Panc1 (cell line): Measurements from ENCODE around the gene LRRK1. TPM values are rescaled to one million over a fixed set of nuclear protein-coding genes. Genes with fewer than 3 reads are reported as not detected.

Experiments used
- ATAC-seq: fragments of 200-7000 bp; cut with Tn5 transposase; 2 replicates; pipeline ENCODE4 v1.9.1; 2020; ENCODE audit warnings: mild to moderate bottlenecking, moderate library complexity
- BruUV-seq: library from RNA; stranded (reverse); fragments of 400-500 nt; replicated peaks from 2 replicates; lab custom pipeline; 2021; lab: Mats Ljungman, UMichigan
- CTCF ChIA-PET: fragments of 300-600 bp; sonication (Branson Sonifier 250); formaldehyde crosslinking; loops from one replicate; lab custom pipeline; 2022; ENCODE audit warnings: antibody characterized with exemption; lab: Charles Lee
- POLR2A ChIA-PET: fragments of 300-600 bp; sonication (Branson Sonifier 250); formaldehyde crosslinking; loops from one replicate; lab custom pipeline; 2022; ENCODE audit warnings: antibody characterized with exemption; lab: Charles Lee
- DNase-seq: peaks from one replicate; pipeline ENCODE4 v3.0.0-alpha.2; 2010; ENCODE audit warnings: low read depth, low spot score
- H3K27ac ChIP-seq: 2 replicates; pipeline ENCODE4 v1.5.1; 2011; ENCODE audit warnings: mild to moderate bottlenecking, low read length, inconsistent platforms
- H3K27me3 ChIP-seq: fragments of 200-500 bp; sonication (Bioruptor generic); 2 replicates; pipeline ENCODE4 v1.6.0; 2014; ENCODE audit warnings: low read length, inconsistent platforms; ENCODE audit not compliant: control insufficient read depth, insufficient read depth
- H3K36me3 ChIP-seq: fragments of 200-500 bp; sonication (Bioruptor generic); 2 replicates; pipeline ENCODE4 v1.5.1; 2014; ENCODE audit warnings: inconsistent platforms, mild to moderate bottlenecking, low read length, moderate library complexity; ENCODE audit not compliant: control insufficient read depth, insufficient read depth
- H3K4me1 ChIP-seq: 2 replicates; pipeline ENCODE4 v1.5.1; 2011; ENCODE audit warnings: inconsistent platforms, mild to moderate bottlenecking, low read length, moderate library complexity; ENCODE audit not compliant: control insufficient read depth, insufficient read depth
- H3K4me3 ChIP-seq, 2 experiments: 2 replicates each; pipeline ENCODE4 v1.5.1; 2011 to 2012; ENCODE audit warnings: low read depth in 2 of 2, low read length in 2 of 2, mild to moderate bottlenecking in 2 of 2, inconsistent platforms in 1 of 2, moderate library complexity in 1 of 2
- H3K9me3 ChIP-seq: fragments of 200-500 bp; sonication (Bioruptor generic); 2 replicates; pipeline ENCODE4 v1.5.1; 2014; ENCODE audit warnings: low read depth, mild to moderate bottlenecking, inconsistent platforms, low read length, moderate library complexity; ENCODE audit not compliant: control insufficient read depth, insufficient read depth
- POLR2AphosphoS5 ChIP-seq: IDR thresholded peaks from 2 replicates; pipeline ENCODE4 v1.6.1; 2012; ENCODE audit warnings: mild to moderate bottlenecking, low read depth, low read length, moderate library complexity
- SIN3A ChIP-seq: IDR thresholded peaks from 2 replicates; pipeline ENCODE4 v1.6.1; 2012; ENCODE audit warnings: low read depth, mild to moderate bottlenecking, low read length, moderate library complexity, borderline replicate concordance; ENCODE audit not compliant: insufficient read depth
- TCF7L2 ChIP-seq: IDR thresholded peaks from 2 replicates; pipeline ENCODE4 v1.6.1; 2011; ENCODE audit warnings: mild to moderate bottlenecking, low read depth, low read length, inconsistent platforms
- in situ Hi-C: cut with HindIII; loops from 2 replicates; pipeline ENCODE4 v1.10.0; 2016; ENCODE audit warnings: low sequenced_read_pairs, low pct_unique_long_range_greater_than_20kb
- intact Hi-C: fragments of 100-400 bp; cut with micrococcal nuclease; formaldehyde crosslinking; loops from one replicate; pipeline ENCODE4 v1.10.0; 2022; ENCODE audit not compliant: unreplicated experiment
- total RNA-seq: library from RNA; stranded (reverse); gene quantifications from one replicate; pipeline ENCODE4 v1.2.1, GENCODE V29; 2021; ENCODE audit not compliant: unreplicated experiment
- TF ChIP-seq, protein P1 (sequence below): fragments of 450-650 bp; IDR thresholded peaks from 2 replicates; pipeline ENCODE4 v1.5.1; 2017; ENCODE audit warnings: mild to moderate bottlenecking
- TF ChIP-seq, protein P2 (sequence below), 2 experiments: IDR thresholded peaks; 2 replicates each; pipeline ENCODE4 v1.6.1; 2011 to 2012; ENCODE audit warnings: low read depth in 2 of 2, control low read depth in 1 of 2, low read length in 1 of 2, mild to moderate bottlenecking in 1 of 2, moderate library complexity in 1 of 2; ENCODE audit not compliant: insufficient read depth in 1 of 2

Gene LRRK1
- total RNA-seq, 1 experiment from 2014 or later: 88.0 TPM

DNA sequence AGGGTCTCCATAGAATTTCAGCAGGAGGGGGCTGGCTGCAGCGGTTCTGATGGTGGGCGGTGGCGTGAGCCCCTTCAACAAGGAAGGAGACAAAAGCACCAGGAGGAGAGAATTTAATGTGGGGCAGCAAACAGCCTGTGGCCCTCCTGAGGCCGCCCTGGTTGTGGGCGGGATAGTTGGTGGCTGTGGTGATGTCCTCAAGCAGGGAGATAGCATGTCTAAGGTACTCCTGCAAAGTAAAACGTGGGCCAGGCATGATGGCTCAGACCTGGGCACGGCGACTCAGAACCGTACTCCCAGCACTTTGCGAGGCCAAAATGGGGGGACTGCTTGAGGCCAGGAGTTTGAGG, 94.0 kb downstream of the LRRK1 start:
- no peak overlapping the region for H3K4me3 ChIP-seq
- H3K36me3 ChIP-seq: peaks cover 13% of the 10 kb centered on the region
- ChIA-PET POLR2A (no interaction called here), CTCF (no interaction called here)
- no TSS peak for BruUV-seq
- in situ Hi-C loops (no loop called here), intact Hi-C loops (no loop called here)
- ATAC-seq (no peak), DNase-seq (no peak)
- H3K27ac ChIP-seq: no peak overlapping the region
- no peaks in the 10 kb centered on the region for H3K27me3 ChIP-seq
- H3K9me3 ChIP-seq: no peaks in the 10 kb centered on the region
- H3K4me1 ChIP-seq: peaks cover under 1% of the 10 kb centered on the region; the same call in 1 of the 2 replicates
- TF ChIP-seq POLR2AphosphoS5 (no peak), SIN3A (no peak), TCF7L2 (no peak)
- TF ChIP-seq, protein P1, sequence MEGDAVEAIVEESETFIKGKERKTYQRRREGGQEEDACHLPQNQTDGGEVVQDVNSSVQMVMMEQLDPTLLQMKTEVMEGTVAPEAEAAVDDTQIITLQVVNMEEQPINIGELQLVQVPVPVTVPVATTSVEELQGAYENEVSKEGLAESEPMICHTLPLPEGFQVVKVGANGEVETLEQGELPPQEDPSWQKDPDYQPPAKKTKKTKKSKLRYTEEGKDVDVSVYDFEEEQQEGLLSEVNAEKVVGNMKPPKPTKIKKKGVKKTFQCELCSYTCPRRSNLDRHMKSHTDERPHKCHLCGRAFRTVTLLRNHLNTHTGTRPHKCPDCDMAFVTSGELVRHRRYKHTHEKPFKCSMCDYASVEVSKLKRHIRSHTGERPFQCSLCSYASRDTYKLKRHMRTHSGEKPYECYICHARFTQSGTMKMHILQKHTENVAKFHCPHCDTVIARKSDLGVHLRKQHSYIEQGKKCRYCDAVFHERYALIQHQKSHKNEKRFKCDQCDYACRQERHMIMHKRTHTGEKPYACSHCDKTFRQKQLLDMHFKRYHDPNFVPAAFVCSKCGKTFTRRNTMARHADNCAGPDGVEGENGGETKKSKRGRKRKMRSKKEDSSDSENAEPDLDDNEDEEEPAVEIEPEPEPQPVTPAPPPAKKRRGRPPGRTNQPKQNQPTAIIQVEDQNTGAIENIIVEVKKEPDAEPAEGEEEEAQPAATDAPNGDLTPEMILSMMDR: no peak
- TF ChIP-seq, protein P2, sequence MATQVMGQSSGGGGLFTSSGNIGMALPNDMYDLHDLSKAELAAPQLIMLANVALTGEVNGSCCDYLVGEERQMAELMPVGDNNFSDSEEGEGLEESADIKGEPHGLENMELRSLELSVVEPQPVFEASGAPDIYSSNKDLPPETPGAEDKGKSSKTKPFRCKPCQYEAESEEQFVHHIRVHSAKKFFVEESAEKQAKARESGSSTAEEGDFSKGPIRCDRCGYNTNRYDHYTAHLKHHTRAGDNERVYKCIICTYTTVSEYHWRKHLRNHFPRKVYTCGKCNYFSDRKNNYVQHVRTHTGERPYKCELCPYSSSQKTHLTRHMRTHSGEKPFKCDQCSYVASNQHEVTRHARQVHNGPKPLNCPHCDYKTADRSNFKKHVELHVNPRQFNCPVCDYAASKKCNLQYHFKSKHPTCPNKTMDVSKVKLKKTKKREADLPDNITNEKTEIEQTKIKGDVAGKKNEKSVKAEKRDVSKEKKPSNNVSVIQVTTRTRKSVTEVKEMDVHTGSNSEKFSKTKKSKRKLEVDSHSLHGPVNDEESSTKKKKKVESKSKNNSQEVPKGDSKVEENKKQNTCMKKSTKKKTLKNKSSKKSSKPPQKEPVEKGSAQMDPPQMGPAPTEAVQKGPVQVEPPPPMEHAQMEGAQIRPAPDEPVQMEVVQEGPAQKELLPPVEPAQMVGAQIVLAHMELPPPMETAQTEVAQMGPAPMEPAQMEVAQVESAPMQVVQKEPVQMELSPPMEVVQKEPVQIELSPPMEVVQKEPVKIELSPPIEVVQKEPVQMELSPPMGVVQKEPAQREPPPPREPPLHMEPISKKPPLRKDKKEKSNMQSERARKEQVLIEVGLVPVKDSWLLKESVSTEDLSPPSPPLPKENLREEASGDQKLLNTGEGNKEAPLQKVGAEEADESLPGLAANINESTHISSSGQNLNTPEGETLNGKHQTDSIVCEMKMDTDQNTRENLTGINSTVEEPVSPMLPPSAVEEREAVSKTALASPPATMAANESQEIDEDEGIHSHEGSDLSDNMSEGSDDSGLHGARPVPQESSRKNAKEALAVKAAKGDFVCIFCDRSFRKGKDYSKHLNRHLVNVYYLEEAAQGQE (IDR thresholded peaks at IDR 0.05; ENCODE audit: insufficient read depth in 1 of 2, low read depth in 2 of 2, low read length in 1 of 2): no peak

DNA sequence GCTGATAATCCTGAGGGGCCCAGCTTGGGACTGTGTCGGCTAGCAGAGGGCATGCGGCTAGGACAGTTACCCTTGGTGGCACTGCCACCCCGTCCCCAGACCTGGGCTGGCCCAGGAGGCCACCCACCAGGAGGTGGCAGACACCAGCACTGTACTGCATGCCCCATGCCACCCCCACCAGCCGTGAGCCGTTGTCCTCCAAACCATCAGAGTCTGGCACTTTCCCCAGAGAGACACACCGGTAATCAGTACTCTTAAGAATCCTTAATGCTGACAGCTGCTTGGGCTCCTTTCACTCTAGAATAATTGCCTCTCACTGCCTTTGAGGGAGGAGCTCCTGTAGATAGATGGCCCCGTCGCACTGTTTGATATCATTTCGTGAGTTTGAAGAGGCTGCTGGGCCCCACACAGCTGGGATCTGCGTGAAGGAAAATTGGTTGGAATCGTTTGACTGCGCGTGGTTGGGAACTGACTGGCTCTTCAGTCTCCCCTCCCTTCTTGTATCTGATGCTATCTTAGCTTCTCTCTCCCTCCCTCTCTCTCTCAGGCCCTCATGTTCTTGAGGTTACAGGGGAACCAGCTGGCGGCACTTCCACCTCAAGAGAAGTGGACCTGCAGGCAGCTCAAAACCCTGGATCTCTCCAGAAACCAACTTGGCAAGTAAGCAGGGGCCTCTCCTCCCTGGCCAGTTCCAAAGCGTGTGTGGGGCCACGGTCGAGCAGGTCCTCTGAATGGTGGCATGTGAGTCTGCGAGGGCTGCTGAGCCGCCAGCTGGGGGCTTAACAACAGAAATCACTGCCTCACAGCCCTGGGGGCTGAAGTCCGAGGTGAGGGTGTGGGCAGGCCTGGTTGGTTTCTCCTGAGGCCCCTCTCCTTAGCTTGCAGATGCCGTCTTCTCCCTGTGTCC, 94.9 kb downstream of the LRRK1 start:
- DNase-seq: no peak
- TF ChIP-seq POLR2AphosphoS5 (no peak), TCF7L2 (no peak), SIN3A (no peak)
- TF ChIP-seq, protein P2 (IDR thresholded peaks at IDR 0.05; ENCODE audit: insufficient read depth in 1 of 2, low read depth in 2 of 2, low read length in 1 of 2): no peak
- TF ChIP-seq, protein P1: no peak
- no TSS peak for BruUV-seq
- ATAC-seq: 0 out of 2 replicates have a peak, but pooled peaks have one; percentile 20
- Histone ChIP-seq H3K4me3 (no peak overlapping the region), H3K4me1 (no peaks in the 10 kb centered on the region), H3K9me3 (no peaks in the 10 kb centered on the region), H3K27ac (no peak overlapping the region), H3K27me3 (no peaks in the 10 kb centered on the region), H3K36me3 (peaks cover 18% of the 10 kb centered on the region)
- ChIA-PET CTCF (no interaction called here), POLR2A (no interaction called here)
- intact Hi-C loops (no loop called here), in situ Hi-C loops (no loop called here)
